ENCODE measurements around the gene EFCAB5.

- TF ChIP-seq CTCF (IDR thresholded peaks at IDR 0.05) (no peak), EZH2phosphoT487 (IDR thresholded peaks at IDR 0.05) (no peak)
Measured at GRCh38 chr17:29924786-29925185, 16.6 kb upstream of the EFCAB5 start.
